RPMI8226 (cell line): ENCODE measurements around the gene MMGT1.

Source experiments
- DNase-seq: peaks from one replicate; pipeline ENCODE4 v3.0.0-alpha.2; 2015

The MMGT1 gene

GRCh38 chrX:135973548-135974278 lies at the start of gene MMGT1:
Gene MMGT1 (minus strand): TSS chrX:135973988. CDS start chrX:135973675, 313 bp downstream.
- peak; percentile 90 for DNase-seq

GRCh38 chrX:136021903-136022302 lies 48.1 kb upstream of the MMGT1 start:
- DNase-seq, result no peak

DNA sequence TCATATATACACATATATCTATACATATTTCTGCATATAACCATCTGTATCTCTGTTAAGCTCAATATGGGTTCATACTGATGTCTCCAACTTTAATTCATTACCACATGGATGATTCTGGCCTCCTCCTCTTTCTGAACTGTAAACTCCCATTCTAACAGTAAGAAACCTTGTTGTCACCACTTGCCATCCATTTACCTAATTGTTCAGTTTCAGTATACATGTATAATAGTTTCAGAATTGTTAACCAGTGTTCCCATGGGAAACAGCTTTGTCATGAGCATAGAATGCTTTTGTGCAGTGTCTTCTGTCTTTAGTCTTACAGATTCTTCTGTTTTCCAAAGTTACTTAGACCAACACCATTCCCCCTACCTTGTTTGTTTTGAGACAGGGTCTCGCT lies 47.4 kb upstream of the MMGT1 start:
- DNase-seq, result no peak

GRCh38 chrX:136019226-136019625 lies 45.4 kb upstream of the MMGT1 start:
- no peak for DNase-seq

GRCh38 chrX:136016881-136017280 lies 43.1 kb upstream of the MMGT1 start:
- no peak for DNase-seq

GRCh38 chrX:136015016-136015415 lies 41.2 kb upstream of the MMGT1 start:
- no peak for DNase-seq

GRCh38 chrX:135988245-135988644 lies 14.5 kb upstream of the MMGT1 start:
- DNase-seq, result no peak

DNA sequence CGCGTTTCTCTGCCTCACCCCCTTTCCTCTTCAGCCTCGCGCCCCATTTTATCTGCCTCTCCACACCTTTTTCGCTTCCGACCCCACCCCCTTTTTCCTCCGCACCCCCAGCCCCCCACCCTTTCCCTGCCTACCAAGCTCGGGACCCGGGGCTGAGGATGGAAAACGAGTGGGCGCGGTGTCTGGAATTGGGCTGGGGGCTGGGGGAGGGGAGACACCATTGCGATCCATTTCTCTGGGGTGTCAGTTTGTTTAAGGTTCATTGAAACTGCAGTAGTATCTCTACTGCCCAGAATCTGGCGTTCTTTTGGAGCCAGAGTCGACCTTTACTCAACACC lies 12.2 kb upstream of the MMGT1 start:
- no peak for DNase-seq

- peak; percentile 84 for DNase-seq
Observed at GRCh38 chrX:135985157-135985972, 11.6 kb upstream of the MMGT1 start, which contains the start of gene SLC9A6. Gene SLC9A6 (plus strand): TSS chrX:135985435. CDS start chrX:135985659, 224 bp downstream.

DNA sequence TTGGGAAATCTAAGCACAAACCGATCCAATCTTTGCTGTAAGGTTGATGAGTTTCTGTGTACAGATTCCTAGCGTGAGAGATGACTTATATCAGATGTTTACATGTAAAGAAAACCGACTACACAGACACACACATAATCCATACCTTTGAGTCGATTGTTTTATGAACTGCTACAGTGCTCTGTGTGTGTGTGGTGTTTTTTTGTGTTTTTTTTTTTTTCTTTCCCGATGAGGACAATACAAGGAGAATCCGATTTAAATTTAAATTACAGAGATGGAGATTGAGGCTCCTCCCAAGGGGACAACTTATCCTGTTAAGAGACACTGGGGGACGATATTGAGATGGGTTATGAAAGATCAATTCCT lies 11.0 kb upstream of the MMGT1 start:
- no peak for DNase-seq

GRCh38 chrX:135984256-135984655 lies 10.5 kb upstream of the MMGT1 start:
- no peak for DNase-seq

DNA sequence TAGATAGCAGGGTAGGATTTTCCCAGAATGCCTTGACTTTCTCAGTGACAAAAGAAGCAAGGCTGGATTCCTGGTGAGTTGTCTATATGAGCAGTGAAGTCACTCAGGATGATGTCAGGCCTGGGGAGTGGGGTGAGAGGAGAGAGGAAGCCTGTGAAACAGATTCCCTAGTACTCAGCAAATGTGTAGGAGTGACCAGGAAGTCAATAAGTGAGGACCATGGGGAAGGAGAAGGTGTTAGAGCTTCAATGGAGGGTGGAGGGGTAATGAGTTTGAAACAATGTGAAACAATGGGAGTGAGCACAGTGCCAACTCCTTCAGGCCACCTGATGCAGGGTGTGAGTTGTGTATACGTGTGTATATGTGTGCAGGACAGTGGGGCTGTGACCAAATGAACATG lies 9.1 kb upstream of the MMGT1 start:
- no peak for DNase-seq

GRCh38 chrX:135981668-135982067 lies 7.9 kb upstream of the MMGT1 start:
- DNase-seq, result peak; percentile 26

DNA sequence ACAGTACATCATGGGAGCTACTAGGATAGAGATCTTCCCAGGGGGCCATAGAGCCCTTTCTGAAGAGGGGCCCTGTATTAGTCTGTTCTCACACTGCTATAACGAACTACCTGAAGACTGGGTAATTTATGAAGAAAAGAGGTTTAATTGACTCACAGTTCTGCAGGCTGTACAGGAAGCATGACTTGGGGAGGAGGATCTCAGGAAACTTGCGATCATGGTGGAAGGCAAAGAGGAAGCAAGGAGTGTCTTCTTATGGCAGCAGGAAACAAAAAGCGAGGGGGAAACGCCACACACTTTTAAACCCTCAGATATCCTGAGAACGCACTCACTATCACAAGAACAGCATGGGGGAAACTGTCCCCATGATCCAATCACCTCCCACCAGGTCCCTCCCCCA lies 7.2 kb upstream of the MMGT1 start:
- no peak for DNase-seq

DNA sequence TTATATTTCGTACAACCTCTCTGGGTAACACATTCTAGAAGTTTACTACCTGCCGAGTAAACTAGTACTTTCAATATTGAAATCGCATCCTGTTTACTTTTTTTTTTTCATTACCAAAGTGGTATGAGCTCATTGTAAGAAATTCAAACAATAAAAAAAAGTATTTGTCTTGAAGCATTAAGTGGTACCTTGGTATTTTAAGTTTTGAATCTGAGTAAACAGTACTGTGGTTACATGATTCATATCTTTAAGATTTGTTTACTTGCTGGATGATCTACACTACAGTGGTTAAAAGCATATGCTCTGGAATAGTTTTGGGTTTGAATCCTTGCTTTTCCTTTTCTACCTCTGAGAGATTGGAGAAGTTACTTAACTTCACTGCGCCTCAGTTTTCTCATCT lies 3.8 kb upstream of the MMGT1 start:
- no peak for DNase-seq

DNA sequence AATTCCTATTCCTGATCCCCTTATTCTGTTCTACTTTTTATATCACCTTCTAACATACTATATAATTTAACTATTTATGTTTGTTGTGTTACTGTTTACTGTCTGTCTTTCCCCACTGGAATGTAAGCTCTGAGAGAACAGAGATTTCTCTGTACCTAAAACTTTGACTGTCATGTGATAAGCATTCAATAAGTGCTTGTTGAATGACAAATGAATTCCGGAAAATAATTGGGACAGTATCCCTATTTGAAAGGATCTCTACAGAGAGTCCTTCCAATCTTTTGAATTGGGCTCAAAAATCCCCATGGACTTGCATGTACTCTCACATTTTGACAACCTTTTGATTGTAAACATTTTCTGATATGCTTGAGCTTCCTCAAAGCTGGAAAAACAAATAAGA lies 1.6 kb upstream of the MMGT1 start:
- DNase-seq, result no peak

DNA sequence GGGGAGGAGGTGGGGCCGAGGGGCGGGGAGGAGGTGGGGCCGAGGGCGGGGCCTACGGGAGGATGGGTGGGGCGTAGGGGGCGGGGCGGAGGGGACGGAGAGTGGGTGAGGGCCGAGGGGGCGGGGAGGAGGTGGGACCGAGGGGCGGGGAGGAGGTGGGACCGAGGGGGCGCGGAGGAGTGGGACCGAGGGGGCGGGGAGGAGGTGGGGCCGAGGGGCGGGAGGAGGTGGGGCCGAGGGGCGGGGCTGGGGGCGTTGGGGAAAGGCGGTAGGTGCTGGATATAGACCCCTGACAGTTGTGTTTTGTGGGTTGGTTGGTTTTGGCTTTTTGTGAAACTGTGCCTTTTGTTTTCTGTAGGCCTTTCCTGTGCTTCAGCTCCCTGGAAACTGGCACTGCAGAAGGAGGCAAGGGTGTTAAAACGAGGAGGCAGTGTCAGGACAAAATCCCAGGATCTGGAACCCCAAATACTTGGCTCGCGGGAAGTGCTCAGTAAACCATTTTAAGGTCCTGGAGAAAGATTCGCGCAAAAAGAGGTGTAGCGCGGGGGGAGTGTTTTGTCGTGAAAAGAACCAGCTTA lies 580 bp upstream of the MMGT1 start:
- DNase-seq, result peak; percentile 76

DNA sequence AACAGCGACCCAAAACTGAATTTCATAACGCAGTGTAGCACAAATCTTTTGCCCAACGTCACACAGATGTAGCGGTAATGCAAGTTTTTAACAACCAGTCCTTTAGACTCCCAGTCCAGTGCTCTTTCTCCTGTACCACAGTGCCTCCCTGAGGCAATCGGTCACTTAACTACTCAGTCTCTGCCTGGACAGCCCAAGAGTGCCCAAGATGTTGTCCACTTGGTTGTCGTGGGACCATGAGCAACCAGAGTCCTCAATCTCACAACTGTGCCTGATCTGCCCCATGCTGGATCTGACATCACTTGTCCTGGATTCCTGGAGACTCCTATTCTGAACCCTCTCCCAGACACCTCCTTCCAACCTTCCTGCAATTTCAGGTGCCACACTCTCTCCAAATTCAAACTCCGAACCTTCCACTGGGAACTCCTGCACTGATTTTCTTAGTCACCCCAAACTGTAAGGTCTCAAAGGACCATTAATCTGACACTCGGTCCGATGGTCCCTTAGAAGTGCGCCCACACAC lies 702 bp downstream of the MMGT1 start:
- DNase-seq, result peak; percentile 13

DNA sequence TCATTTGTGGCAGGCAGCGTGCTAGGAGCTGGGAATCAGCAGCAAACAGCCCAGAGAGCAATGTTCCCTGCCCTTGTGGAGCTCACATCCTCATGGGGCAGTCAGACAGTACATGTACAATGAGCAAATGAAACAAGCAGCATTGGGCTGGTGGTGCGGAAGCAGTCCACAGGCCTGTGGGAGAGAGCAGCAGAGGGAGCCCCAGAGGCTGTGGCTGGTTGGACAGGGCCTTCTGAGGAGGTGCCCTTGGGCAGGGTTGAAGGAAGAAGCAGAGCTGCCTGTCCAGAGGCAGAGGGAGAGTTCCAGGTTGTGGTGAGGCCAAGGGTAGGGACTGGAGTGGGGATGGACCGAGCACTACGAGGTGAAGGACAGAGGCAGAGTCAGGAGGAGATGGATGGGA lies 22.5 kb downstream of the MMGT1 start:
- no peak for DNase-seq

- no peak for DNase-seq
Observed at GRCh38 chrX:135944486-135944885, 29.3 kb downstream of the MMGT1 start.

DNA sequence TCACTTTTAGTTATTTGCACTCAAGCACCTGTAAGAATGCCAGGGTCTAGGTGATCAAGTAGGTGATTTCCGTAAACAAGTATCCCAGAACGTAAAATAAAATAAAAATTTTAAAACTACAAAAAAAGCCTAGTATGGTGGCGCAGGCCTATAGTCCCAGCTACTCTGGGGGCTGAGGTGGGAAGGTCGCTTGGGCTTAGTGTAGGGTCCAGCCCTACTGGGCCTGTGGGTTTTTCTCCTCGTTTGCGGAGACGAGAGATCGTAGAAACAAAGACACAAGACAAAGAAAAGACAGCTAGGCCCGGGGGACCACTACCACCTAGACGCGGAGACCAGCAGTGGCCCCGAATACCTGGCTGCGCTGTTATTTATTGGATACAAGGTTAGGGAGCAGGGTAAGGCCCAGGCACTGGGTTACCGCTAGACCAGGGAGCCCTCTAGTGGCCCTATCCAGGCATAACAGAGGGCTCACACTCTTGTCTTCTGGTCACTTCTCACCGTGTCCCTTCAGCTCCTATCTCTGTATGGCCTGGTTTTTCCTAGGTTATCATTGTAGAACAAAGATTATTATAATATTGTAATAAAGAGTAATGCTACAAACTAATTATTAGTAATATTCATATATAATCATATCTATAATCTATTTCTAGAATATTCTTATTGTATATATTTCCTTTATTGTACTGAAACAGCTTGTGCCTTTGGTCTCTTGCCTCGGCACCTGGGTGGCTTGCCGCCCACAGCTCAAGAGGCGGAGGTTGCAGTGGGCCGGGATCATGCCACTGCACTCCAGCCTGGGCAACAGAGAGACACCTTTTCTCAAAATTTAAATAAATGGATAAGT lies 41.9 kb downstream of the MMGT1 start:
- peak; percentile 62 for DNase-seq

GRCh38 chrX:135927897-135928296 lies 45.9 kb downstream of the MMGT1 start:
- DNase-seq, result no peak

DNA sequence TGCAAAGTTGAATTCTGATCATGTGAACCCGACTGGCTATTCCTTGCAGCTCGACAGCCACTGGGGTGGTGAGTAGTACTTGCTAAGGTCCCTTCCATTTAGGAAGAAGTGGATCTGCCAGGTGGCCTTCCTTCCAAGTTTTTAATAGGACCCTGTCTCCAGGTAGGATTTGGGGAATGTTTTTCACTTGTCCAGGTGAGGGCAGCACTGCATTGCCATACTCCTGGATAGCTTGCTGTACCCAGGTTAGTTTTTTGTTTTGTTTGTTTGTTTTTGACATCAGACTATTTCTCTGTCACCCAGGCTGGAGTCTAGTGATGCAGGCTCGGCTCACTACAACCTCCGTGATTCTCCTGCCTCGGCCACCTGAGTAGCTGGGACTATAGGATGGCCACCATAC lies 50.4 kb downstream of the MMGT1 start:
- no peak for DNase-seq
